Neural cell (in vitro differentiated cells): ENCODE results near the gene DUSP7.

Source experiments
- CTCF ChIP-seq: fragments of 450-650 bp; IDR thresholded peaks from 2 replicates; pipeline ENCODE4 v1.5.1; 2014; ENCODE audit warnings: antibody characterized with exemption, mild to moderate bottlenecking, moderate library complexity; ENCODE audit not compliant: poor library complexity, severe bottlenecking
- POLR2AphosphoS5 ChIP-seq: IDR thresholded peaks from 2 replicates; pipeline ENCODE4 v1.6.1; 2012

DNA sequence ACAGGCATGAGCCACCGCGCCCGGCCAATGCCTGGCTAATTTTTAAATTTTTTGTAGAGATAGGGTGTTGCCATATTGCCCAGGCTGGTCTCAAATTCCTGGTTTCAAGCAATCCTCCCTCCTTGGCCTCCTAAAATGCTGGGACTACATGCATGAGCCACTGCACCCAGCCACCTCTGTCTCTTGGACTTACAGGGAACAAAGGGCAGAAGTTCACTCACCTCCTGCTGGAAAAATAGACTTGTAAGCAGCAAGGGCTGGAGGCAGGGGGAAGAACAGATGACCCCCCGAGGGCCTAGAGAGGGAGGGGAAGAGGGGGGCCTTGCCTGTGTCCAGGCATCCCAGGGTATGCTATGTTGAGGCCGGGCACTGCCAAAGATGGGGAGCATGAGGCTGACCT is 22.2 kb downstream of the DUSP7 start:
- TF ChIP-seq CTCF = no peak
- no peak for TF ChIP-seq POLR2AphosphoS5
